ENCODE data around the gene PCSK5.

DNA sequence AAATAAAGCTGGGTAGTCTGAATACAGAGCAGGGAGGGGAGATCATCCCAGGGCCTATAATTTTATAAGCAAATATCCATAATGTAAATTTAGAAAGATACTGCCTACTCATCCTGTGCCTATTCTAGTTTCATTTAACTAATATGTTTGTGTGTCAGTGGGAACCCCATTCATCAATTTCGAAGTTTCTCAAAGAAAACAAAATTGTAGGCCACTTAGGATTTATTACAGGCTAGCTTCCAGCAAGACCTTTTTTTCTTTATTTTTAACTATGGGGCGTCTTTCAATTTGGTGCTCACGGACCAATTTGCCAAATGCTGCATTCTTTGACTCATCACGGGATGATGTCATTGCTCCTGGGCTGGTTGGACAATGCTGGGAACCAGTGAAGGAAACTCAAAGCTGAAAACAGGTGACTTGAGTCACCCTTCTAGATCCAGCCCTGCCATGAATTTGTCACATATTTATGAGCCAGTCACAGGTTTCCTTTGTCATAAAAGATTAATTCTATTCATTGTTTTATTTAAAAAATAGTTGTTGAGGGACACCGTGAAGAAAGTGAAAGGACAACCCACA, 13.4 kb downstream of the PCSK5 start:
- TF ChIP-seq EZH2 (IDR thresholded peaks at IDR 0.05; ENCODE audit: borderline replicate concordance) (no peak), EZH2phosphoT487 (IDR thresholded peaks at IDR 0.05; ENCODE audit: low read depth, severe bottlenecking, unreplicated experiment) (no peak)
- TF ChIP-seq, protein P1, sequence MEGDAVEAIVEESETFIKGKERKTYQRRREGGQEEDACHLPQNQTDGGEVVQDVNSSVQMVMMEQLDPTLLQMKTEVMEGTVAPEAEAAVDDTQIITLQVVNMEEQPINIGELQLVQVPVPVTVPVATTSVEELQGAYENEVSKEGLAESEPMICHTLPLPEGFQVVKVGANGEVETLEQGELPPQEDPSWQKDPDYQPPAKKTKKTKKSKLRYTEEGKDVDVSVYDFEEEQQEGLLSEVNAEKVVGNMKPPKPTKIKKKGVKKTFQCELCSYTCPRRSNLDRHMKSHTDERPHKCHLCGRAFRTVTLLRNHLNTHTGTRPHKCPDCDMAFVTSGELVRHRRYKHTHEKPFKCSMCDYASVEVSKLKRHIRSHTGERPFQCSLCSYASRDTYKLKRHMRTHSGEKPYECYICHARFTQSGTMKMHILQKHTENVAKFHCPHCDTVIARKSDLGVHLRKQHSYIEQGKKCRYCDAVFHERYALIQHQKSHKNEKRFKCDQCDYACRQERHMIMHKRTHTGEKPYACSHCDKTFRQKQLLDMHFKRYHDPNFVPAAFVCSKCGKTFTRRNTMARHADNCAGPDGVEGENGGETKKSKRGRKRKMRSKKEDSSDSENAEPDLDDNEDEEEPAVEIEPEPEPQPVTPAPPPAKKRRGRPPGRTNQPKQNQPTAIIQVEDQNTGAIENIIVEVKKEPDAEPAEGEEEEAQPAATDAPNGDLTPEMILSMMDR (IDR thresholded peaks at IDR 0.05; ENCODE audit: poor library complexity) = no peak
